Choroid plexus epithelial cell (primary cell): ENCODE measurements around the gene LSM14A.
"Not testable (repeated sequence)": the region's sequence is repeated elsewhere in the genome, so short reads cannot be mapped to it uniquely, and the experiment has no call there.

Experiments
- DNase-seq: peaks from one replicate; pipeline ENCODE4 v3.0.0-alpha.2; 2010; ENCODE audit warnings: low read depth
- H3K4me3 ChIP-seq: 2 replicates; pipeline ENCODE4 v1.5.1; 2011; ENCODE audit warnings: low read depth, mild to moderate bottlenecking, control low read depth, low read length, moderate library complexity
- CTCF ChIP-seq: conservative IDR thresholded peaks from 2 replicates; pipeline ENCODE4 v1.5.1; 2011; ENCODE audit warnings: low read depth, mild to moderate bottlenecking, control low read depth, inconsistent platforms, low read length, moderate library complexity

Gene LSM14A

GRCh38 chr19:34201133-34201532, 28.8 kb downstream of the LSM14A start:
- H3K4me3 ChIP-seq = no peak overlapping the region
- DNase-seq = no peak

GRCh38 chr19:34205324-34205723, 33.0 kb downstream of the LSM14A start:
- DNase-seq = not testable (repeated sequence)

More at GRCh38 chr19:34201133-34201532, 28.8 kb downstream of the LSM14A start:
- no peak for TF ChIP-seq CTCF

GRCh38 chr19:34208291-34208884, 36.1 kb downstream of the LSM14A start:
- H3K4me3 ChIP-seq = no peak overlapping the region
- no peak for TF ChIP-seq CTCF
- DNase-seq = no peak

More at GRCh38 chr19:34205324-34205723, 33.0 kb downstream of the LSM14A start:
- not testable (repeated sequence) for H3K4me3 ChIP-seq

GRCh38 chr19:34209726-34210125, 37.4 kb downstream of the LSM14A start:
- TF ChIP-seq CTCF = no peak
- no peak for DNase-seq
- H3K4me3 ChIP-seq = no peak overlapping the region

- no peak for DNase-seq
- H3K4me3 ChIP-seq = no peak overlapping the region
- no peak for TF ChIP-seq CTCF
These were observed 41.0 kb downstream of the LSM14A start for GRCh38 chr19:34213283-34213682.

- TF ChIP-seq CTCF = no peak
- H3K4me3 ChIP-seq = no peak overlapping the region
- DNase-seq = no peak
These were observed 41.7 kb downstream of the LSM14A start for GRCh38 chr19:34214040-34214439.

- DNase-seq = no peak
- no peak overlapping the region for H3K4me3 ChIP-seq
- TF ChIP-seq CTCF = no peak
These were observed 42.8 kb downstream of the LSM14A start for GRCh38 chr19:34215006-34215665.
